ENCODE data around the gene SAMD14.

GRCh38 chr17:50133028-50133768 lies 3.2 kb upstream of the SAMD14 start:
- TF ChIP-seq, protein P1, sequence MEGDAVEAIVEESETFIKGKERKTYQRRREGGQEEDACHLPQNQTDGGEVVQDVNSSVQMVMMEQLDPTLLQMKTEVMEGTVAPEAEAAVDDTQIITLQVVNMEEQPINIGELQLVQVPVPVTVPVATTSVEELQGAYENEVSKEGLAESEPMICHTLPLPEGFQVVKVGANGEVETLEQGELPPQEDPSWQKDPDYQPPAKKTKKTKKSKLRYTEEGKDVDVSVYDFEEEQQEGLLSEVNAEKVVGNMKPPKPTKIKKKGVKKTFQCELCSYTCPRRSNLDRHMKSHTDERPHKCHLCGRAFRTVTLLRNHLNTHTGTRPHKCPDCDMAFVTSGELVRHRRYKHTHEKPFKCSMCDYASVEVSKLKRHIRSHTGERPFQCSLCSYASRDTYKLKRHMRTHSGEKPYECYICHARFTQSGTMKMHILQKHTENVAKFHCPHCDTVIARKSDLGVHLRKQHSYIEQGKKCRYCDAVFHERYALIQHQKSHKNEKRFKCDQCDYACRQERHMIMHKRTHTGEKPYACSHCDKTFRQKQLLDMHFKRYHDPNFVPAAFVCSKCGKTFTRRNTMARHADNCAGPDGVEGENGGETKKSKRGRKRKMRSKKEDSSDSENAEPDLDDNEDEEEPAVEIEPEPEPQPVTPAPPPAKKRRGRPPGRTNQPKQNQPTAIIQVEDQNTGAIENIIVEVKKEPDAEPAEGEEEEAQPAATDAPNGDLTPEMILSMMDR (conservative IDR thresholded peaks at IDR 0.05) = no peak
- TF ChIP-seq ZFX (IDR thresholded peaks at IDR 0.05) = no peak

All from C4-2B (cell line).